Measurements from ENCODE around the gene ARF3. TPM values are rescaled to one million over a fixed set of nuclear protein-coding genes. Genes with fewer than 3 reads are reported as not detected.
"Not testable (repeated sequence)": the region's sequence is repeated elsewhere in the genome, so short reads cannot be mapped to it uniquely, and the experiment has no call there.

Gene ARF3
- total RNA-seq, 1 experiment from 2014 or later: 257 TPM

GRCh38 chr12:48923117-48923516 is 34.2 kb downstream of the ARF3 start:
- H3K4me1 Mint-ChIP-seq (ENCODE audit: low read depth, unreplicated experiment): no peaks in the 10 kb centered on the region
- intact Hi-C loops (cut with micrococcal nuclease; ENCODE audit: unreplicated experiment): loop anchor here (5.0 kb wide), 1 partner anchor 54 kb away; the partner anchor contains the start of gene WNT1
- Histone ChIP-seq H3K36me3 (ENCODE audit: control insufficient read depth, insufficient read depth, low read length) (peaks cover 2% of the 10 kb centered on the region; the same call in 1 of the 2 replicates), H3K4me3 (ENCODE audit: low read depth, low read length) (no peak overlapping the region), H3K9me3 (no peaks in the 10 kb centered on the region), H3K4me1 (peaks cover 5% of the 10 kb centered on the region; the same call in 1 of the 2 replicates), H3K27me3 (replicated peaks; ENCODE audit: control insufficient read depth, insufficient read depth, low read length) (no peaks in the 10 kb centered on the region)
- H3K27me3 Mint-ChIP-seq (ENCODE audit: insufficient read depth, unreplicated experiment): no peaks in the 10 kb centered on the region
- H3K27ac Mint-ChIP-seq (ENCODE audit: unreplicated experiment): no peak overlapping the region
- TF ChIP-seq CTCF (IDR thresholded peaks at IDR 0.05; ENCODE audit: insufficient read depth in 1 of 2, low read depth in 1 of 2, low read length in 1 of 2, severe bottlenecking in 1 of 2, unreplicated experiment in 1 of 2): no peak
- ChIA-PET POLR2A (interaction anchor here (0.6 to 0.7 kb wide), 2 partner anchors 32 to 39 kb away, joined by 4 read pairs; no protein-coding TSS in a partner anchor), CTCF (interaction anchor here (0.8 to 3.7 kb wide), 3 partner anchors 32 to 70 kb away, joined by 4 to 15 read pairs (median 5); no protein-coding TSS in a partner anchor)
- H3K4me3 Mint-ChIP-seq (ENCODE audit: unreplicated experiment): no peak overlapping the region
- no peak for DNase-seq
- peaks cover 44% of the 10 kb centered on the region for H3K36me3 Mint-ChIP-seq (ENCODE audit: insufficient read depth, unreplicated experiment)
- no peaks in the 10 kb centered on the region for H3K9me3 Mint-ChIP-seq (ENCODE audit: unreplicated experiment)
- BruUV-seq (replicated peaks): no TSS peak

- intact Hi-C loops (cut with micrococcal nuclease; ENCODE audit: unreplicated experiment): no loop called here
- TF ChIP-seq CTCF (IDR thresholded peaks at IDR 0.05; ENCODE audit: insufficient read depth in 1 of 2, low read depth in 1 of 2, low read length in 1 of 2, severe bottlenecking in 1 of 2, unreplicated experiment in 1 of 2): no peak
- H3K27me3 Mint-ChIP-seq (ENCODE audit: insufficient read depth, unreplicated experiment): no peaks in the 10 kb centered on the region
- Histone ChIP-seq H3K36me3 (ENCODE audit: control insufficient read depth, insufficient read depth, low read length) (no peaks in the 10 kb centered on the region), H3K4me3 (ENCODE audit: low read depth, low read length) (no peak overlapping the region), H3K27me3 (replicated peaks; ENCODE audit: control insufficient read depth, insufficient read depth, low read length) (no peaks in the 10 kb centered on the region), H3K4me1 (no peaks in the 10 kb centered on the region), H3K9me3 (0 out of 2 replicates have a peak, but pooled peaks cover 6% of the 10 kb centered on the region)
- peaks cover 19% of the 10 kb centered on the region for H3K36me3 Mint-ChIP-seq (ENCODE audit: insufficient read depth, unreplicated experiment)
- no peaks in the 10 kb centered on the region for H3K4me1 Mint-ChIP-seq (ENCODE audit: low read depth, unreplicated experiment)
- ChIA-PET POLR2A (no interaction called here), CTCF (no interaction called here)
- BruUV-seq (replicated peaks): no TSS peak
- no peak for DNase-seq
- H3K4me3 Mint-ChIP-seq (ENCODE audit: unreplicated experiment): no peak overlapping the region
- no peak overlapping the region for H3K27ac Mint-ChIP-seq (ENCODE audit: unreplicated experiment)
- no peaks in the 10 kb centered on the region for H3K9me3 Mint-ChIP-seq (ENCODE audit: unreplicated experiment)
Measured at GRCh38 chr12:48917857-48918537, 39.3 kb downstream of the ARF3 start.

- peaks cover 6% of the 10 kb centered on the region for H3K36me3 Mint-ChIP-seq (ENCODE audit: insufficient read depth, unreplicated experiment)
- intact Hi-C loops (cut with micrococcal nuclease; ENCODE audit: unreplicated experiment): loop anchor here (1.0 kb wide), 2 partner anchors 14 to 19 kb away; no protein-coding TSS in a partner anchor
- POLR2A ChIA-PET: interaction anchor here (0.7 to 2.1 kb wide), 3 partner anchors 15 to 120 kb away, joined by 3 to 7 read pairs (median 5); partner anchors contain the start of gene FKBP11
- DNase-seq: peak; percentile 68
- H3K9me3 Mint-ChIP-seq (ENCODE audit: unreplicated experiment): no peaks in the 10 kb centered on the region
- peaks cover 23% of the 10 kb centered on the region for H3K4me1 Mint-ChIP-seq (ENCODE audit: low read depth, unreplicated experiment)
- CTCF ChIA-PET: interaction anchor here (1.1 to 2.4 kb wide), 4 partner anchors 11 to 57 kb away, joined by 4 to 23 read pairs (median 7); partner anchors contain the start of gene FKBP11
- no peaks in the 10 kb centered on the region for H3K27me3 Mint-ChIP-seq (ENCODE audit: insufficient read depth, unreplicated experiment)
- H3K27me3 ChIP-seq (replicated peaks; ENCODE audit: control insufficient read depth, insufficient read depth, low read length): no peaks in the 10 kb centered on the region
- peak overlapping the region; percentile 6 for H3K4me3 Mint-ChIP-seq (ENCODE audit: unreplicated experiment)
- H3K4me3 ChIP-seq (ENCODE audit: low read depth, low read length): no peak overlapping the region
- H3K9me3 ChIP-seq: no peaks in the 10 kb centered on the region
- H3K36me3 ChIP-seq (ENCODE audit: control insufficient read depth, insufficient read depth, low read length): no peaks in the 10 kb centered on the region
- TF ChIP-seq CTCF (IDR thresholded peaks at IDR 0.05; ENCODE audit: insufficient read depth in 1 of 2, low read depth in 1 of 2, low read length in 1 of 2, severe bottlenecking in 1 of 2, unreplicated experiment in 1 of 2): no peak
- peaks cover 43% of the 10 kb centered on the region for H3K4me1 ChIP-seq
- H3K27ac Mint-ChIP-seq (ENCODE audit: unreplicated experiment): no peak overlapping the region
- BruUV-seq (replicated peaks): no TSS peak
Measured at GRCh38 chr12:48910196-48910595, 47.1 kb downstream of the ARF3 start.

- Mint-ChIP-seq H3K4me3 (ENCODE audit: unreplicated experiment) (peak overlapping the region; percentile 6), H3K4me1 (ENCODE audit: low read depth, unreplicated experiment) (peaks cover 23% of the 10 kb centered on the region)
- H3K36me3 Mint-ChIP-seq (ENCODE audit: insufficient read depth, unreplicated experiment); H3K27me3 ChIP-seq (replicated peaks; ENCODE audit: control insufficient read depth, insufficient read depth, low read length); H3K9me3 ChIP-seq; H3K27me3 Mint-ChIP-seq (ENCODE audit: insufficient read depth, unreplicated experiment); BruUV-seq (replicated peaks); H3K36me3 ChIP-seq (ENCODE audit: control insufficient read depth, insufficient read depth, low read length); H3K9me3 Mint-ChIP-seq (ENCODE audit: unreplicated experiment); H3K27ac Mint-ChIP-seq (ENCODE audit: unreplicated experiment); DNase-seq; H3K4me3 ChIP-seq (ENCODE audit: low read depth, low read length): not testable (repeated sequence)
- intact Hi-C loops (cut with micrococcal nuclease; ENCODE audit: unreplicated experiment): loop anchor here (1.0 kb wide), 2 partner anchors 15 to 18 kb away; no protein-coding TSS in a partner anchor
- peaks cover 43% of the 10 kb centered on the region for H3K4me1 ChIP-seq
- CTCF ChIA-PET: interaction anchor here (1.1 to 2.4 kb wide), 4 partner anchors 12 to 57 kb away, joined by 4 to 23 read pairs (median 7); partner anchors contain the start of gene FKBP11
- POLR2A ChIA-PET: interaction anchor here (0.7 to 2.1 kb wide), 4 partner anchors 15 to 120 kb away, joined by 3 to 7 read pairs (median 4); partner anchors contain the start of gene FKBP11
Measured at GRCh38 chr12:48909698-48910097, 47.6 kb downstream of the ARF3 start.

All from Caco-2 (cell line).